Spleen (tissue), 11 donors: Measurements from ENCODE around the gene APOC3. TPM values are rescaled to one million over a fixed set of nuclear protein-coding genes. Genes with fewer than 3 reads are reported as not detected.

Experiments used
- DNase-seq: peaks from one replicate; pipeline ENCODE4 v3.0.0-alpha.2; 2020
- H3K27ac ChIP-seq, 8 donors: fragments of 200-600 bp; sonication (generic) in 7 of 8; 1 replicate in 4 of 8; 2 replicates in 4 of 8; pipeline versions ENCODE4 v1.5.0 to v1.8.0; 2016 to 2021; ENCODE audit warnings: inconsistent platforms in 4 of 8, mild to moderate bottlenecking in 4 of 8, moderate library complexity in 1 of 8
- H3K27me3 ChIP-seq, 7 donors: fragments of 200-600 bp; sonication (generic) in 6 of 7; replicated peaks in 1 of 7; 1 replicate in 4 of 7; 2 replicates in 3 of 7; pipeline versions ENCODE4 v1.5.0 to v1.8.0; 2016 to 2021; ENCODE audit warnings: inconsistent platforms in 3 of 7, mild to moderate bottlenecking in 1 of 7
- H3K36me3 ChIP-seq, 6 donors: fragments of 200-600 bp; sonication (generic) in 5 of 6; 1 replicate in 4 of 6; 2 replicates in 2 of 6; pipeline versions ENCODE4 v1.5.0 to v1.8.0; 2016 to 2021; ENCODE audit warnings: inconsistent platforms in 2 of 6
- H3K4me1 ChIP-seq, 6 donors: fragments of 200-600 bp; sonication (generic) in 5 of 6; 1 replicate in 3 of 6; 2 replicates in 3 of 6; pipeline versions ENCODE4 v1.5.0 to v1.8.0; 2016 to 2021; ENCODE audit warnings: inconsistent platforms in 3 of 6
- H3K4me3 ChIP-seq, 8 donors: fragments of 200-600 bp; sonication (generic) in 7 of 8; 1 replicate in 4 of 8; 2 replicates in 4 of 8; pipeline versions ENCODE4 v1.5.0 to v1.8.0; 2016 to 2021; ENCODE audit warnings: inconsistent platforms in 4 of 8, mild to moderate bottlenecking in 4 of 8, moderate library complexity in 2 of 8
- H3K9me3 ChIP-seq, 8 donors: fragments of 200-600 bp; sonication (generic) in 7 of 8; 1 replicate in 4 of 8; 2 replicates in 4 of 8; pipeline versions ENCODE4 v1.5.0 to v1.8.0; 2016 to 2021; ENCODE audit warnings: inconsistent platforms in 4 of 8
- POLR2A ChIP-seq, 3 donors: fragments of 450-650 bp; IDR thresholded peaks; one replicate each; pipeline ENCODE4 v1.5.1; 2017; ENCODE audit warnings: antibody characterized with exemption in 3 of 3, mild to moderate bottlenecking in 1 of 3
- POLR2AphosphoS5 ChIP-seq, 3 donors: sonication (generic); formaldehyde crosslinking; IDR thresholded peaks; one replicate each; pipeline ENCODE4 v1.5.1; 2017; ENCODE audit warnings: antibody characterized with exemption in 3 of 3
- WGBS, 5 donors: extraction: QIAGEN DNeasy Blood & Tissue Kit in 3 of 5; methylation state at CpG; one replicate each; pipeline versions ENCODE4 v1.1.5 to v1.1.7; 2013 to 2018; 5-methylcytosine and 5-hydroxymethylcytosine counted together
- intact Hi-C: fragments of 100-400 bp; cut with DNase I; formaldehyde crosslinking; loops from one replicate; pipeline ENCODE4 v1.15.0; 2023; ENCODE audit warnings: low total_unique reads
- polyA plus RNA-seq, 3 donors: library from polyadenylated mRNA; stranded (reverse); fragments of 200-250 nt; gene quantifications; one replicate each; pipeline ENCODE4 v1.2.1, GENCODE V29; 2013
- total RNA-seq, 7 donors: library from RNA; depleted of rRNA in 3 of 7; stranded (reverse); fragments of >200 nt in 3 of 7; fragmentation: NEBNext Ultra II Directional in 4 of 7; extraction: Animal tissue kit (Norgen Biotek cat#: 25700) in 4 of 7; gene quantifications; one replicate each; pipeline versions ENCODE4 v1.1.0 to v1.2.1, GENCODE V29; 2016 to 2021
- TF ChIP-seq, protein P1 (sequence below), 11 experiments: fragments of 200-600 bp in 7 of 11; fragments of 450-650 bp in 4 of 11; sonication (generic) in 4 of 11; IDR thresholded peaks in 8 of 11; conservative IDR thresholded peaks in 3 of 11; 1 replicate in 7 of 11; 2 replicates in 4 of 11; pipeline versions ENCODE4 v1.4.0 to v1.8.0; 2016 to 2021; ENCODE audit warnings: antibody characterized with exemption in 11 of 11, inconsistent platforms in 4 of 11, mild to moderate bottlenecking in 1 of 11
- donor health status: healthy with polysubstance abuse.
- donor health status: DM: no; HTN: no; CAD: no; lungs with moderate emphysema.
- donor health status: DM: no; HTN: no; CAD: no.
- donor health status: Bipolar disorder and iron deficiency.
- donor health status: healthy.
- donor health status: DM: no; HTN: no; CAD: no.
- donor health status: DM: yes; HTN: yes; CAD: no.

Gene APOC3
- total and polyA plus RNA-seq, 10 donors = 0.70 TPM; not detected in 9

DNA sequence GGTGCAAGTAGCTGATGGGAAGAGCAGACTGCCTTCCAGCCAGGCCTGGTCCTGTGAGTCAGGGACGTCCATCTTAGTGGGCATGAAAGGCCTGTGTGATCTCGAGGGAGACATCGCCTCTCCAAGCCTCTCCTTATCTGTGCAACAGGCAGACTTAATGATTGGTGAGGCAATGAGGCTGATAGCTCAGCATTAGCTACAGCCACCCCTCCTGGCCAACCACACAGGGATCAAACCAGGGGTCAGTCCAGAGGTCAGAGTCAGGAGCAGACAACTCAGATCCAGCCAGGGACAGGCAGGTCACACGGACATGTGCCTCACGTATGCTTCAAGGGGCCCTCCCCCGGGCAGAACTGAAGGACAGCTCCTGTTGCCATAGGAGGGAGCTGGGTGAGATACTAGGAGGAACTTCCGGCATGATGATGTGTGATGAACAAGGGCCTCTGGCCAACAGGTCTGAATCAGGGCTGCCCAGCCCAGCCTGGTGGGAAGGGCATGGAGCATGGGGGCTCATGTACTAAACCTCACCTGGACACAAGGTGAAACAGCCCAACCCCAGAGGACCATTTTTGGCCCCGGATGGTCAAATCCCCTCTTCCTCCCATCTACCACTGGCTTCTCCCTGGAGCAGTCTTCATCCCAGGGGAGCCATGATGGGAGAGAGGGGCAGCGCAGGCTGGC lies 2.8 kb upstream of the APOC3 start:
- Histone ChIP-seq H3K36me3 (no peaks in the 10 kb centered on the region), H3K9me3 (no peaks in the 10 kb centered on the region), H3K4me1 (no peaks in the 10 kb centered on the region), H3K27me3 (no peaks in the 10 kb centered on the region), H3K27ac (no peak overlapping the region), H3K4me3 (no peak overlapping the region)
- 78 to 84% (median 81%) methylated on average over 8 to 9 of the region's 9 CpGs for WGBS, 5 donors
- DNase-seq = no peak
- intact Hi-C loops = no loop called here
- TF ChIP-seq POLR2A (IDR thresholded peaks at IDR 0.05) (no peak), POLR2AphosphoS5 (IDR thresholded peaks at IDR 0.05) (no peak)
- TF ChIP-seq, protein P1, sequence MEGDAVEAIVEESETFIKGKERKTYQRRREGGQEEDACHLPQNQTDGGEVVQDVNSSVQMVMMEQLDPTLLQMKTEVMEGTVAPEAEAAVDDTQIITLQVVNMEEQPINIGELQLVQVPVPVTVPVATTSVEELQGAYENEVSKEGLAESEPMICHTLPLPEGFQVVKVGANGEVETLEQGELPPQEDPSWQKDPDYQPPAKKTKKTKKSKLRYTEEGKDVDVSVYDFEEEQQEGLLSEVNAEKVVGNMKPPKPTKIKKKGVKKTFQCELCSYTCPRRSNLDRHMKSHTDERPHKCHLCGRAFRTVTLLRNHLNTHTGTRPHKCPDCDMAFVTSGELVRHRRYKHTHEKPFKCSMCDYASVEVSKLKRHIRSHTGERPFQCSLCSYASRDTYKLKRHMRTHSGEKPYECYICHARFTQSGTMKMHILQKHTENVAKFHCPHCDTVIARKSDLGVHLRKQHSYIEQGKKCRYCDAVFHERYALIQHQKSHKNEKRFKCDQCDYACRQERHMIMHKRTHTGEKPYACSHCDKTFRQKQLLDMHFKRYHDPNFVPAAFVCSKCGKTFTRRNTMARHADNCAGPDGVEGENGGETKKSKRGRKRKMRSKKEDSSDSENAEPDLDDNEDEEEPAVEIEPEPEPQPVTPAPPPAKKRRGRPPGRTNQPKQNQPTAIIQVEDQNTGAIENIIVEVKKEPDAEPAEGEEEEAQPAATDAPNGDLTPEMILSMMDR (IDR thresholded peaks at IDR 0.05 in 8 of 11, conservative IDR thresholded peaks at IDR 0.05 in 3 of 11) = no peak

GRCh38 chr11:116827461-116827860 lies 2.2 kb upstream of the APOC3 start:
- DNase-seq = no peak

DNA sequence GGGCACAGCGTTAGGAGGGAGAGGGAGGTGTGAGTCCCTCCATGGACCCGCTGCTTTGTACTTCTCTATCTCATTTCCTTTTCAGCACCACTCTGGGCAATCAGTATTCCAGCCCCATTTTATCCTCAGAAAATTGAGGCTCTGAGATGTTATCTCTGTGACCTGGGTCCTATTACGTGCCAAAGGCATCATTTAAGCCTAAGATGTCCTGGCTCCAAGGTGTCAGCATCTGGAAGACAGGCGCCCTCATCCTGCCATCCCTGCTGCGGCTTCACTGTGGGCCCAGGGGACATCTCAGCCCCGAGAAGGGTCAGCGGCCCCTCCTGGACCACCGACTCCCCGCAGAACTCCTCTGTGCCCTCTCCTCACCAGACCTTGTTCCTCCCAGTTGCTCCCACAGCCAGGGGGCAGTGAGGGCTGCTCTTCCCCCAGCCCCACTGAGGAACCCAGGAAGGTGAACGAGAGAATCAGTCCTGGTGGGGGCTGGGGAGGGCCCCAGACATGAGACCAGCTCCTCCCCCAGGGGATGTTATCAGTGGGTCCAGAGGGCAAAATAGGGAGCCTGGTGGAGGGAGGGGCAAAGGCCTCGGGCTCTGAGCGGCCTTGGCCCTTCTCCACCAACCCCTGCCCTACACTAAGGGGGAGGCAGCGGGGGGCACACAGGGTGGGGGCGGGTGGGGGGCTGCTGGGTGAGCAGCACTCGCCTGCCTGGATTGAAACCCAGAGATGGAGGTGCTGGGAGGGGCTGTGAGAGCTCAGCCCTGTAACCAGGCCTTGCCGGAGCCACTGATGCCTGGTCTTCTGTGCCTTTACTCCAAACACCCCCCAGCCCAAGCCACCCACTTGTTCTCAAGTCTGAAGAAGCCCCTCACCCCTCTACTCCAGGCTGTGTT lies 829 bp upstream of the APOC3 start:
- no peak for DNase-seq
- H3K27me3 ChIP-seq = no peaks in the 10 kb centered on the region
- no peaks in the 10 kb centered on the region for H3K36me3 ChIP-seq
- intact Hi-C loops = no loop called here
- no peaks in the 10 kb centered on the region for H3K9me3 ChIP-seq
- no peak overlapping the region for H3K27ac ChIP-seq
- no peak for TF ChIP-seq POLR2A (IDR thresholded peaks at IDR 0.05)
- no peak overlapping the region for H3K4me3 ChIP-seq
- WGBS, 5 donors = 61 to 76% (median 67%) methylated on average over 10 to 16 of the region's 16 CpGs
- no peaks in the 10 kb centered on the region for H3K4me1 ChIP-seq

More at GRCh38 chr11:116827461-116827860, 2.2 kb upstream of the APOC3 start:
- no peaks in the 10 kb centered on the region for H3K36me3 ChIP-seq
- H3K4me1 ChIP-seq = no peaks in the 10 kb centered on the region
- whole genome bisulfite sequencing, 5 donors = 81 to 100% (median 95%) methylated on average over 1 to 6 of the region's 6 CpGs
- H3K4me3 ChIP-seq = no peak overlapping the region
- no peaks in the 10 kb centered on the region for H3K27me3 ChIP-seq
- H3K27ac ChIP-seq = no peak overlapping the region
- intact Hi-C loops = no loop called here
- H3K9me3 ChIP-seq = no peaks in the 10 kb centered on the region
- TF ChIP-seq POLR2AphosphoS5 (IDR thresholded peaks at IDR 0.05) = no peak
- TF ChIP-seq POLR2A (IDR thresholded peaks at IDR 0.05) = no peak
- TF ChIP-seq, protein P1 (IDR thresholded peaks at IDR 0.05 in 8 of 11, conservative IDR thresholded peaks at IDR 0.05 in 3 of 11) = no peak

DNA sequence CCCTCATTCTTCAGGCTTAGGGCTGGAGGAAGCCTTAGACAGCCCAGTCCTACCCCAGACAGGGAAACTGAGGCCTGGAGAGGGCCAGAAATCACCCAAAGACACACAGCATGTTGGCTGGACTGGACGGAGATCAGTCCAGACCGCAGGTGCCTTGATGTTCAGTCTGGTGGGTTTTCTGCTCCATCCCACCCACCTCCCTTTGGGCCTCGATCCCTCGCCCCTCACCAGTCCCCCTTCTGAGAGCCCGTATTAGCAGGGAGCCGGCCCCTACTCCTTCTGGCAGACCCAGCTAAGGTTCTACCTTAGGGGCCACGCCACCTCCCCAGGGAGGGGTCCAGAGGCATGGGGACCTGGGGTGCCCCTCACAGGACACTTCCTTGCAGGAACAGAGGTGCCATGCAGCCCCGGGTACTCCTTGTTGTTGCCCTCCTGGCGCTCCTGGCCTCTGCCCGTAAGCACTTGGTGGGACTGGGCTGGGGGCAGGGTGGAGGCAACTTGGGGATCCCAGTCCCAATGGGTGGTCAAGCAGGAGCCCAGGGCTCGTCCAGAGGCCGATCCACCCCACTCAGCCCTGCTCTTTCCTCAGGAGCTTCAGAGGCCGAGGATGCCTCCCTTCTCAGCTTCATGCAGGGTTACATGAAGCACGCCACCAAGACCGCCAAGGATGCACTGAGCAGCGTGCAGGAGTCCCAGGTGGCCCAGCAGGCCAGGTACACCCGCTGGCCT lies 641 bp downstream of the APOC3 start:
- intact Hi-C loops = no loop called here
- DNase-seq = peak; percentile 66
- Histone ChIP-seq H3K36me3 (no peaks in the 10 kb centered on the region), H3K27me3 (peaks cover 0 to 3% (median 0%) of the 10 kb centered on the region in 7 donors), H3K9me3 (no peaks in the 10 kb centered on the region), H3K4me1 (peaks cover 4 to 9% (median 7%) of the 10 kb centered on the region in 6 donors), H3K4me3 (no peak overlapping the region), H3K27ac (no peak overlapping the region)
- TF ChIP-seq POLR2A (IDR thresholded peaks at IDR 0.05) (no peak), POLR2AphosphoS5 (IDR thresholded peaks at IDR 0.05) (no peak)
- TF ChIP-seq, protein P1 (IDR thresholded peaks at IDR 0.05 in 8 of 11, conservative IDR thresholded peaks at IDR 0.05 in 3 of 11) = no peak
- WGBS, 5 donors = 88 to 95% (median 92%) methylated on average over 16 to 17 of the region's 17 CpGs
